HG02840 (cell line): ENCODE data around the gene EXOC3.
A peak's percentile ranks its signal among the peaks of the same experiment; 100 is the strongest.
"Not testable (repeated sequence)": the region's sequence is repeated elsewhere in the genome, so short reads cannot be mapped to it uniquely, and the experiment has no call there.

Experiments used
- ATAC-seq: cut with Tn5 transposase; IDR thresholded peaks from one replicate; pipeline ENCODE4 v1.9.1; 2021; ENCODE audit warnings: mild to moderate bottlenecking, moderate library complexity, moderate number of reproducible peaks; ENCODE audit not compliant: unreplicated experiment, low FRiP score

EXOC3 gene

DNA sequence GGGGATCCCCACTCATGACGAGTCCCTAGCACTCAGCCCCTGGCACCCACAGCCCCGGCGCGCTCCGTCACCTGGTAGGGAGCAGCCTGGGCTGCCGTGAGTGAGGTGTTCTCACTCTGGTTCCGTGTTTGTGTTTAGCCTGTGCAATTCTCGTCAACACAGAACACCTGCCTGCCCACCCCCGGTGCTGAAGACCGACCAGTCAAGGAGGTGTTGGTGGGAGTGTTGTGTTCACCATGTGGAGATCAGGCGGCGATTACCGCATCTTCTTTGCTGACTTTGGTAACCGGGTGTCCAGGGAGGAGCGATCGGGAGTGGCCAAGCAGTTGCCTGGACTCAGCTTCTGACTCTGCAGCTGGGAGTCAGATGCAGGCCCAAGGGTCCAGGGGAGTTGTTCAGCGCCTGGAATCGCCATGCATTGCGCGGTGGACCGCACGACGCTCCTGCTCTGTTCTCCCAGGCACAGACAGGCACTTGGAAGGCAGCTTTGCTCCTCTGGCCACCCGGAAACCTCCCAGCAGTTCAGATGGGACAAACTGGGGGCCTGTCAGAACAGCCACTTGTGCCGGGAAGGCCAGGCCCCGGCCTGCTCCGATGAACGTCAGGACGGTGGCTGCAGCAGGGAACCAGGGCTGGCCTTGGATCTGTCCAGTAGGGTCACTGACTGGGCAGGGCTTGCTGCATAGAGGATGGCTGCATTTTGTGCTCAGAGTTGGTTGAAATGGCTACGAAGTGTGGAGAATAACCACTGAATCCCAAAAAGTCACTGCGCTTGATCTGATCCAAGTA is 28.2 kb downstream of the EXOC3 start:
- no peak for ATAC-seq

GRCh38 chr5:471750-472058 is 28.7 kb downstream of the EXOC3 start:
- no peak for ATAC-seq

- ATAC-seq: peak; percentile 7
Measured at GRCh38 chr5:472076-472655, 29.2 kb downstream of the EXOC3 start.

DNA sequence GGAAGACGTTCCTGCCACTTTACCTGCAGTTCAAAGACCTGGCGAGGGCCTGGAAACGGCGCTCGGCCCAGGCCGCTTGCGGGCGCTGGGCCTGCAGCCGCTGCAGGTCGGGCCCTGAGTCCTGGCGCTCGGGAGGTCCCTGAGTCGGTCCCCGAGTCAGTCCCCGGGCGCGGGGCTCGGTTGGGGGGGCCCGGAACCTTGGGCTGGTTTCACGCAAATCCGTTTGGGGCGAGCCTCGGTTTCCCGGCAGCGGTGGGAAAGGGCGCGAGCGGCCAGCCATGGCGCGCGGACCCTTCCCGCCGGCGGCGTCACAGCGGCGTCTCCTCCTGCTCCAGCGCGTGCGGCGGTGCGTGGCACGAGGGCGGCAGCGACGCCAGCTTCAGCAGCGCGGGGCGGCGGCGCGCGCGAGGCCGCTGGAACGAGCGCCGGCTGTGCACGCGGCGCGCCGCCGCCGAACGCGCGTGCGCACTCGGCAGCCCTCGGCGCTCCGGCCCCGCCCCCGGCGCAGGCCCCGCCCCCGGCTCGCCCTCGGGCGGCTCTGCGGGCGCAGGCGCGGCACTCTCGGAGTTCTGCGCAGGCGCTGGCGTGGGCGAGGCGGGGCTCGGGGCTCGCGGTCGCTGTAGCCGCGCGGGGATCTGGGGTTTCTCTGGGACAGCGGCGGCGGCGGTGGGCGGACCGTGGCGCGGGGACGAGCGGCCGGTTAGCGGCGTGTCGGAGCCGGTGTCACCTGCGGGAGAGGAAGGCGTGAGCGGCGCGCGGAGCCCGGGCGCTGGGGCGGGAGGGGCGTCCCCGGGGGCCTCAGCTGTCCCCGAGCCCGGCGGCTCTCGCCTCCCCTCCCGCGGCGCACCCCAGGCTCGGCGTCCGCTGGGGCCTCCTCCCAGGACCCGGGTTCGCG is 29.9 kb downstream of the EXOC3 start:
- peak; percentile 68 for ATAC-seq

DNA sequence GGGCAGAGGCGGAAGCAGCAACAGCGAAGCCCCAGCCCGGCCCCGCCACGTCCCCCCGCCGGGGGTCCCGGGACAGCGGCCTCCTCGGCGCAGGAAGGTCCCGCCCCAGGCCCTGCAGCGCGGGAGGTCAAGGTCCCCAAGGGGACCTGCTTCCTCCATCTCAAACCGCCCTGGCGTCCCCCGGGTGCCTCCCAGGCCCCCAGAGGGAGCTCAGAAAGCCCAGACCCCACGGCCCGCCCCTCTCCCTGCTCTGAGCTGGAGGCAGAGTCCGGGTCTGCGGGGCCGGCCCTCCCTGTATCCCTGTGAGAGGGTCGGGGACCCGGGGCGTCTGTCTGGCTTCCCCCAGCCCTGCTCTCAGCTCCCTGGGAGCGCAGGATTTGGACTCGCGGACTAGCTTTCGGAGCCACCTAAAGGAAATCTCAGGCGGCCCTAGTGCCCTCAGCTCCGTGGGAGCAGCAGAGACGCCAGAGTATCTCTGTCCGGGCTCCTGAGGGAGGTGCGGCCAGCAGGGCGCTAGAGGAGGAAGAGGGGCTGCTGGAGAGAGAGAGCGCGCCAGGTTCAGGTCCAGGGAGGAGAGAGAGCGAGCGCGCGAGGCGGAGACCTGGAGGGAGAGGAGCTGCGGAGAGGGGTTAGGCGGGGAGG is 30.7 kb downstream of the EXOC3 start:
- peak; percentile 25 for ATAC-seq

DNA sequence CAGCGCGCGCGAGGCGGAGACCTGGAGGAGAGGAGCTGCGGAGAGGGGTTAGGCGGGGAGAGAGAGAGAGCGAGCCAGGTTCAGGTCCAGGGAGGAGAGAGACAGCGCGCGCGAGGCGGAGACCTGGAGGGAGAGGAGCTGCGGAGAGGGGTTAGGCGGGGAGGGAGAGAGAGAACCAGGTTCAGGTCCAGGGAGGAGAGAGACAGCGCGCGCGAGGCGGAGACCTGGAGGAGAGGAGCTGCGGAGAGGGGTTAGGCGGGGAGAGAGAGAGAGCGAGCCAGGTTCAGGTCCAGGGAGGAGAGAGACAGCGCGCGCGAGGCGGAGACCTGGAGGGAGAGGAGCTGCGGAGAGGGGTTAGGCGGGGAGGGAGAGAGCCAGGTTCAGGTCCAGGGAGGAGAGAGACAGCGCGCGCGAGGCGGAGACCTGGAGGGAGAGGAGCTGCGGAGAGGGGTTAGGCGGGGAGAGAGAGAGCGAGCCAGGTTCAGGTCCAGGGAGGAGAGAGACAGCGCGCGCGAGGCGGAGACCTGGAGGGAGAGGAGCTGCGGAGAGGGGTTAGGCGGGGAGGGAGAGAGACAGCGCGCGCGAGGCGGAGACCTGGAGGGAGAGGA is 31.4 kb downstream of the EXOC3 start:
- ATAC-seq: not testable (repeated sequence)

GRCh38 chr5:474840-475661 is 32.1 kb downstream of the EXOC3 start:
- ATAC-seq: no peak

GRCh38 chr5:475704-476101 is 32.7 kb downstream of the EXOC3 start:
- no peak for ATAC-seq

DNA sequence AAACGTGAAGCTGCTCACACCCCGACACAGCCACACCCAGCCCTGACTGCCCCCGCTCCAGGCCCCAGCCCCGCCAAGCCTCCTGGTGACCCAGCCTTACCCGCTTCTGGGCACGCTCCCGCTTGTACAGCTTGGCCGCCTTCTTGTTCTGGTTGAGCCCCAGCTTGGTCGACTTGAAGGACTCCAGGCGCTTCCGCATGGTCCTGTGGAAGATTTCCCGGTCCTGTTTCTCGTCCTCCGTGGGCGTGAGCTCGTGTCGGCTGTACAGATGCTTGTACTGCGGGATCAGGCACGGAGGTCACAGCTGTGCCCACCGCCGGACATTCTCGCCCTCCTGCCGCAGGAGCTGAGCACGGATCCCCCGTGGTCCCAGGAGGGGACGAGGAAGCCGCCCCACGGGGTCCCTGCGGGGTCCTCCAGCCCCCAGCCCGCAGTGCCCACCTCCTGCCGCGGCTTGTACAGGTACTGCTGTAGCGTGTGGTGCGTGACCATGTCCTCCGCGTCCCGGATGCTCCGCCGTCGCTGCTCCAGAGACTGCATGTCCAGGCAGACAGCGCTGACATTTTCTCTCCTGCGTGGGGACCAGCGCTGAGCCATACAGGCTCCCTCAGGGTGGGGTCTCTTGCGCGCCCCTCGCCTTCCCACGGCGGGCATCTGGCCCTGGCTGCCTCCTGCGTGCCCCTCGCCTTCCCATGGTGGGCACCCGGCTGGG is 33.3 kb downstream of the EXOC3 start:
- no peak for ATAC-seq

GRCh38 chr5:476814-477175 is 33.8 kb downstream of the EXOC3 start:
- no peak for ATAC-seq

GRCh38 chr5:477247-477646 is 34.3 kb downstream of the EXOC3 start:
- no peak for ATAC-seq

DNA sequence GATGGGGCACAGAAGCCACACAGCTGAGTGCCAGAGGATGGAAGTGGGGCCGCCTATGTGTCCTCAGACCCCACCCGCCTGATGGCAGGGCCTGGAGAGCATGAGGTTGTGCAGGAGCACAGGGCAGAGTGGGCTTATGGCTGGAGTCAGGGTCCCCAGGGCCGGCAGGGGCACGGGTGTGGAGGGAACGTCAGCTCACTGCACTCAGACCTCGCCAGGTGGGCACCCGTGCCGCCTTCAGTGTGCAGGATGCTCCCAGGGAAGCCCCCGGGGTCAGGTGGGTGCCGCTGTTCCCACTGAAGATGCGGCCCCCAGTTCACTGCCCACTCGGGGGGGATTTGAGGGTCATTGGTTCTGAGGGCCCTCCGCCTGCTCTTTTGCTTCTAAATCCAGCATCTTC is 34.9 kb downstream of the EXOC3 start:
- no peak for ATAC-seq

- ATAC-seq: no peak
Measured at GRCh38 chr5:478369-478981, 35.5 kb downstream of the EXOC3 start.

- no peak for ATAC-seq
Measured at GRCh38 chr5:478982-479535, 36.1 kb downstream of the EXOC3 start.

DNA sequence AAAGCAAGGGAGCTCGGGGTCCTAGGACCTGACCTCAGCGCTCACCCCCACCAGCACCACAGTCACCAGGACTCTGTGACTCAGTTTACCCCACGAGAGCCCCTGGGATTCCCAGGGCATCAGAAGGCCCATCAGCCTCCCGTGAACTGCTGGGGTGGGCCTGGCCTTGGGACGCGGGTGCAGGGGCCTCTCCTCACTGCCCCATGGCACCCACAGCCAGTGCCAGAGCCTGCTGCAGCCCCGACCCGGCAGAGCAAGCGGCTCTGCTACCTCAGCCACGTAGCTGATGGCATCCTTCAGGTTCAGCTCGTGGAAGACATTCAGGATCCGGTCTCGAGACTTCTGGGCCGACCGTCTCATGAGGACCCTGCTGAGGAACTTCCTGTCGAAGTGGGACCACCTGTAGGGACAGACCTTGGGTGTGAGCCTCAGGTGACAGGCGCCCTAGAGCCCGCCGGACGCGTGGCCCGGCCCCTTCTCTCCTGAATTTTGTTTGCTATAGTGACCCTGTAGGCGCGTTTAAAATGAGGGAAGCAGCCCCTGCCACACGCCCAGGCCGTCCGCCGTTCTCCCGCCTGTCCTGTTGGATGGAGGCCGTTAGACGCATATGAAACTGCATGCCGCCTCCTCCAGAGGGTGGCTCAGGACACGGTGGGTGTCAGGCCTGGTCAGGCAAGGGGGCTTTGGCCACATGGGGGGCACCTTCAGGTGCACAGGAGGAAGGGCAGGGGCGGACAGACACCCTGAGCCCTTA is 36.8 kb downstream of the EXOC3 start:
- ATAC-seq: no peak

- no peak for ATAC-seq
Measured at GRCh38 chr5:481347-481746, 38.4 kb downstream of the EXOC3 start.

DNA sequence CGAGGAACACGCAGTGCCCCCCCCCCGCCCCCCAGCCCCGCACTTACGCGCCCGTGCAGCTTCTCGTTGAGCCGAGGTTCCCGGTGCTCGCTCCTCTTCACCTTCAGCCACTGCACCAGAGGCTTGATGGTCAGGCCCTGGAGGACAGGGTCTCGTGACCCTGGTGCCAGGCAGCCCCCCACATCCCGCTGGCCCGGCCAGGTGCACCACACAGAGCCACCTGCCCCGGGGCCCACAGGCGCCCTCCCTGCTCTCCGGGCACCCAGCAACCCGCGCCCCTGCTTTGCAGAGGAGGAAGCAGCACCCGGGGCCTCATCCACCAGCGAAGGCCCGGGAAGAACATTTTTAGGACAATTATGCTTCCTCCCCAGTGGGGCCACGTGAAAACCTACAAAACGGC is 39.0 kb downstream of the EXOC3 start:
- ATAC-seq: no peak

- ATAC-seq: no peak
Measured at GRCh38 chr5:482506-482905, 39.5 kb downstream of the EXOC3 start.
